Calu3 (cell line): ENCODE measurements around the gene GTF3C4. TPM values are rescaled to one million over a fixed set of nuclear protein-coding genes. Genes with fewer than 3 reads are reported as not detected.

Source experiments
- BruUV-seq: library from RNA; stranded (reverse); fragments of 400-500 nt; replicated peaks from 2 replicates; lab custom pipeline; 2021; lab: Mats Ljungman, UMichigan
- CTCF ChIA-PET: fragments of 300-600 bp; sonication (Branson Sonifier 250); formaldehyde crosslinking; loops from one replicate; lab custom pipeline; 2022; ENCODE audit warnings: antibody characterized with exemption; lab: Charles Lee
- DNase-seq: peaks from one replicate; pipeline ENCODE4 v3.0.0; 2022
- H3K27ac Mint-ChIP-seq: one replicate; pipeline ENCODE4 v1.8.0; 2022; ENCODE audit warnings: mixed read lengths; ENCODE audit not compliant: unreplicated experiment
- H3K27me3 Mint-ChIP-seq: one replicate; pipeline ENCODE4 v1.8.0; 2022; ENCODE audit warnings: mixed read lengths; ENCODE audit not compliant: unreplicated experiment
- H3K36me3 Mint-ChIP-seq: one replicate; pipeline ENCODE4 v1.8.0; 2022; ENCODE audit warnings: mild to moderate bottlenecking, moderate library complexity, mixed read lengths; ENCODE audit not compliant: insufficient read depth, unreplicated experiment
- H3K4me1 Mint-ChIP-seq: one replicate; pipeline ENCODE4 v1.8.0; 2022; ENCODE audit warnings: mild to moderate bottlenecking, low read depth, mixed read lengths; ENCODE audit not compliant: unreplicated experiment
- H3K4me3 Mint-ChIP-seq: one replicate; pipeline ENCODE4 v1.8.0; 2022; ENCODE audit warnings: mild to moderate bottlenecking, low read depth, moderate library complexity, mixed read lengths; ENCODE audit not compliant: unreplicated experiment
- H3K9me3 Mint-ChIP-seq: one replicate; pipeline ENCODE4 v1.8.0; 2022; ENCODE audit warnings: low read depth, mixed read lengths; ENCODE audit not compliant: unreplicated experiment
- intact Hi-C: fragments of 100-400 bp; cut with micrococcal nuclease; formaldehyde crosslinking; loops from one replicate; pipeline ENCODE4 v1.10.0; 2022; ENCODE audit not compliant: unreplicated experiment
- total RNA-seq: library from RNA; stranded (reverse); gene quantifications from 2 replicates; pipeline ENCODE4 v1.2.3, GENCODE V29; 2022
- TF ChIP-seq, protein P1 (sequence below): fragments of 200-600 bp; IDR thresholded peaks from one replicate; pipeline ENCODE4 v1.8.0; 2022; ENCODE audit warnings: antibody characterized with exemption; ENCODE audit not compliant: unreplicated experiment

Gene GTF3C4
- total RNA-seq, 1 experiment from 2014 or later = 16.1 TPM

DNA sequence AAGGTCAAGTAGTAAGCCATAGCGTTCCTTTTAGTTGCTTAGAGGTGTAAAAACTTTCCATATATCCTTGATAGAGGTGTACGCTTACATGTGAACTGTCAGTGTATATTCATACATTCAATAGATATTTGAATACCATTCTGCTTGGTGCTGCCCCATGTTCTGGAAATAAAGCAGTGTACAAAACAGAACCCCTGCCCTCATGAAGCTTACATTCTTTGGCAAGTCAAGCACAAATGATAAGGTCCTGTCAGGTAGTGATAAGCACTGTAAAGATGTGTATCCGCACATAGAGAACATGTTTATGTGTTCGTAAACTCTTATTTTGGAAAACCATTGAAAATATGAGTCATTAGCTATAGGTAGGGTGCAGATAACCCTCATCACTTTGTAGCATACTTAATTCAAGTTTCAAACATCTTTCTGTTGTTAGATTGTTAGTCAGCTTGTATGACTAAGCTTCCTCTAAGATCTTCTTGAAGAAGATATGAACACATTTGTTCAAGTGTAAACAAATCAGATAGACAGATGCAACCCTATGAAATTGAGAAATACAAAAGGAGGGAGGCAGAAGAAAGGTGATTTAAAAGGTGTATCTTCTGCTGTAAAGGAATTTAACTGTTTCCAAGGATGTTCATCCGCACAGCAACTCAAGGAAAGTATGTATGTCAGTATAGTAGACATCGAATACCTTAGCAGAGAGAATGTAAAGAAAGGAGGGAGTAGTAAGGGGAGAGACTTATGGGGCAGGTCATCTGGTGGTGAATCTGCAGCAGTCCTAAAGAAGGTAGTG is 1.6 kb downstream of the GTF3C4 start:
- H3K4me3 Mint-ChIP-seq = peak overlapping the region; percentile 94
- DNase-seq = no peak
- peaks cover 29% of the 10 kb centered on the region for H3K4me1 Mint-ChIP-seq
- peak overlapping the region; percentile 72 for H3K27ac Mint-ChIP-seq
- peaks cover 37% of the 10 kb centered on the region for H3K36me3 Mint-ChIP-seq
- no peaks in the 10 kb centered on the region for H3K27me3 Mint-ChIP-seq
- BruUV-seq = no TSS peak
- intact Hi-C loops = loop anchor here (2.0 kb wide), 1 partner anchor 127 kb away; no protein-coding TSS in a partner anchor
- H3K9me3 Mint-ChIP-seq = no peaks in the 10 kb centered on the region
- TF ChIP-seq, protein P1, sequence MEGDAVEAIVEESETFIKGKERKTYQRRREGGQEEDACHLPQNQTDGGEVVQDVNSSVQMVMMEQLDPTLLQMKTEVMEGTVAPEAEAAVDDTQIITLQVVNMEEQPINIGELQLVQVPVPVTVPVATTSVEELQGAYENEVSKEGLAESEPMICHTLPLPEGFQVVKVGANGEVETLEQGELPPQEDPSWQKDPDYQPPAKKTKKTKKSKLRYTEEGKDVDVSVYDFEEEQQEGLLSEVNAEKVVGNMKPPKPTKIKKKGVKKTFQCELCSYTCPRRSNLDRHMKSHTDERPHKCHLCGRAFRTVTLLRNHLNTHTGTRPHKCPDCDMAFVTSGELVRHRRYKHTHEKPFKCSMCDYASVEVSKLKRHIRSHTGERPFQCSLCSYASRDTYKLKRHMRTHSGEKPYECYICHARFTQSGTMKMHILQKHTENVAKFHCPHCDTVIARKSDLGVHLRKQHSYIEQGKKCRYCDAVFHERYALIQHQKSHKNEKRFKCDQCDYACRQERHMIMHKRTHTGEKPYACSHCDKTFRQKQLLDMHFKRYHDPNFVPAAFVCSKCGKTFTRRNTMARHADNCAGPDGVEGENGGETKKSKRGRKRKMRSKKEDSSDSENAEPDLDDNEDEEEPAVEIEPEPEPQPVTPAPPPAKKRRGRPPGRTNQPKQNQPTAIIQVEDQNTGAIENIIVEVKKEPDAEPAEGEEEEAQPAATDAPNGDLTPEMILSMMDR = no peak
- CTCF ChIA-PET = interaction anchor here (1.6 kb wide), 1 partner anchor 97 kb away, joined by 3 read pairs; no protein-coding TSS in a partner anchor

DNA sequence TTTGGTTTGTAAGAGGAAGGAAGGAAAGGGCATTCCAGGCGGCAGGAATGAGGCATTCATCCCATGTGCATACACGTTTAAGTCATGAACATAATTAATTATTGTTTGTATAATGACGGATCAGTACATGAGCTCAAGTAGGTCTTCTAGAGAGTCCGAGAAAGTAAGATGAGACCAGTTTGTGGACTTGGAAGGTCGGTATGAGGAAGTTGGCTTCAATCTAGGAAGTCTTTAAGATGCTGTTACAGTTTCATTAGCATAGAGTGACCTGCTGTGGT is 2.1 kb downstream of the GTF3C4 start:
- BruUV-seq = no TSS peak
- DNase-seq = peak; percentile 14
- Mint-ChIP-seq H3K4me1 (peaks cover 29% of the 10 kb centered on the region), H3K9me3 (no peaks in the 10 kb centered on the region), H3K4me3 (peak overlapping the region; percentile 94), H3K36me3 (peaks cover 41% of the 10 kb centered on the region), H3K27ac (peak overlapping the region; percentile 72), H3K27me3 (no peaks in the 10 kb centered on the region)
- TF ChIP-seq, protein P1 = no peak
- intact Hi-C loops = loop anchor here (2.0 kb wide), 1 partner anchor 126 kb away; no protein-coding TSS in a partner anchor
- CTCF ChIA-PET = no interaction called here

DNA sequence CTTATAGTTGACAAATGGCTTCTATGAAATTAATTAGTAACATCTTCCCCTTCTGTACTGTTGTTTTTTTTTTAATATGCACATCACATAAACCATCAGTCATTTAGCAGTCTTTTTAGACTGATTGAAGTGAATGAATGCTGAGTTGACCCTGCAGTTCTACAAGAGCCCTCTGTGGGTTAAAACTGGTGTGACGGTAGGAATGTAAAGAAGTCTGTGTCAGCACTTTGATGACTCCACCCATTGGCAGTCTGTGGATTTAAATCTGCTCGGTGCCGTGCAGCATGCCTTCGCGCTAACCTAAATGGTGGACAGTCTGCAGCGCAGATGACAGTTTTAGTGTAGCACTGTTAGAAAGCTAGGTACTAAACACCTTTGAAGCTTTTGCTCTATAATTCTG is 3.1 kb downstream of the GTF3C4 start:
- no TSS peak for BruUV-seq
- TF ChIP-seq, protein P1 = no peak
- peak overlapping the region; percentile 94 for H3K4me3 Mint-ChIP-seq
- H3K36me3 Mint-ChIP-seq = peaks cover 43% of the 10 kb centered on the region
- peaks cover 21% of the 10 kb centered on the region for H3K4me1 Mint-ChIP-seq
- peak; percentile 8 for DNase-seq
- intact Hi-C loops = loop anchor here (2.0 kb wide), 1 partner anchor 125 kb away; no protein-coding TSS in a partner anchor
- CTCF ChIA-PET = no interaction called here
- H3K27me3 Mint-ChIP-seq = no peaks in the 10 kb centered on the region
- H3K9me3 Mint-ChIP-seq = no peaks in the 10 kb centered on the region
- peak overlapping the region; percentile 60 for H3K27ac Mint-ChIP-seq

DNA sequence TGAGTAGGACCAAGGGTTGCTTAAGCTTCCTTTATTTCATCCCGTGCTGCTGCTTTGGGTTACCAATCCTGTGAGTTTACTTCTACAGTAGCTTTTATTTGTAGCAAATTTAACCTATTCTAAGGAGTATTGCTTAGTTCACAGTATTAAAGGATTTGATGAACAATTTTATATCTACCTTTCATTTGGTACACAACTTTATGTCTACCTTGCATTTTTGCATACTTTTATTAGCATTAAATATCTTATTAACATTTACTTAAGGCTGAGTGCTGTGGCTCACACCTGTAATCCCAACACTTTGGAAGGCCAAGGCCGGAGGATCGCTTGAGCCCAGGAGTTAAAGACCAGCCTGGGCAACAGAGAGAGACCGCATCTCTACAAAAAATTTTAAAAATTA is 4.2 kb downstream of the GTF3C4 start:
- BruUV-seq = no TSS peak
- CTCF ChIA-PET = no interaction called here
- Mint-ChIP-seq H3K27me3 (no peaks in the 10 kb centered on the region), H3K4me3 (no peak overlapping the region), H3K4me1 (peaks cover 20% of the 10 kb centered on the region), H3K9me3 (no peaks in the 10 kb centered on the region), H3K36me3 (peaks cover 40% of the 10 kb centered on the region), H3K27ac (no peak overlapping the region)
- TF ChIP-seq, protein P1 = no peak
- intact Hi-C loops = no loop called here
- no peak for DNase-seq
